Muscle layer of duodenum (tissue), 2 donors: Measurements from ENCODE around the gene PCDHAC2.

Source experiments
- H3K27ac ChIP-seq: one replicate; pipeline ENCODE4 v1.7.0; 2013; ENCODE audit warnings: mild to moderate bottlenecking, low read length
- H3K27me3 ChIP-seq: one replicate; pipeline ENCODE4 v1.7.0; 2013; ENCODE audit warnings: low read depth, mild to moderate bottlenecking, control low read depth, low read length
- H3K36me3 ChIP-seq, 2 donors: one replicate each; pipeline ENCODE4 v1.7.0; 2013; ENCODE audit warnings: low read length in 2 of 2, control low read depth in 1 of 2, mild to moderate bottlenecking in 1 of 2; ENCODE audit not compliant: insufficient read depth in 2 of 2, control insufficient read depth in 1 of 2
- H3K4me1 ChIP-seq, 2 donors: one replicate each; pipeline ENCODE4 v1.7.0; 2013; ENCODE audit warnings: low read length in 2 of 2, mild to moderate bottlenecking in 2 of 2, control low read depth in 1 of 2, moderate library complexity in 1 of 2; ENCODE audit not compliant: insufficient read depth in 2 of 2, control insufficient read depth in 1 of 2
- H3K4me3 ChIP-seq, 2 donors: one replicate each; pipeline ENCODE4 v1.7.0; 2013; ENCODE audit warnings: low read length in 2 of 2, low read depth in 1 of 2, mild to moderate bottlenecking in 1 of 2
- H3K9me3 ChIP-seq, 2 donors: one replicate each; pipeline ENCODE4 v1.7.0; 2013; ENCODE audit warnings: low read length in 2 of 2, control low read depth in 1 of 2, mild to moderate bottlenecking in 1 of 2; ENCODE audit not compliant: control insufficient read depth in 1 of 2
- donor health status: healthy.

The PCDHAC2 gene

GRCh38 chr5:140966293-140967225 is at the start of gene PCDHAC2:
Gene PCDHAC2 (plus strand): TSS chr5:140966476. CDS start chr5:140966767, 291 bp downstream.
- H3K9me3 ChIP-seq, result no peaks in the 10 kb centered on the region
- H3K27ac ChIP-seq, result no peak within 1 kb of the TSS
- H3K27me3 ChIP-seq, result peaks cover 5% of the 10 kb centered on the region
- H3K4me3 ChIP-seq, result peak within 1 kb of the TSS; percentile 69 to 84
- H3K36me3 ChIP-seq, result no peaks in the 10 kb centered on the region
- peaks cover 0 to 9% of the 10 kb centered on the region in 2 donors for H3K4me1 ChIP-seq

GRCh38 chr5:140923601-140924000 is 42.7 kb upstream of the PCDHAC2 start:
- Histone ChIP-seq H3K27me3 (no peaks in the 10 kb centered on the region), H3K36me3 (no peaks in the 10 kb centered on the region), H3K9me3 (no peaks in the 10 kb centered on the region), H3K4me1 (peaks cover 0 to 19% of the 10 kb centered on the region in 2 donors), H3K27ac (no peak overlapping the region), H3K4me3 (no peak overlapping the region)

GRCh38 chr5:140925806-140926442 is 40.4 kb upstream of the PCDHAC2 start, which contains the start of gene PCDHAC1:
Gene PCDHAC1 (plus strand): TSS chr5:140926299. CDS start chr5:140926893, 594 bp downstream.
- H3K27ac ChIP-seq, result no peak within 1 kb of the TSS
- no peaks in the 10 kb centered on the region for H3K9me3 ChIP-seq
- H3K36me3 ChIP-seq, result no peaks in the 10 kb centered on the region
- peak within 1 kb of the TSS; percentile 64 to 70 for H3K4me3 ChIP-seq
- no peaks in the 10 kb centered on the region for H3K27me3 ChIP-seq
- H3K4me1 ChIP-seq, result peaks cover 0 to 19% of the 10 kb centered on the region in 2 donors

- Histone ChIP-seq H3K9me3 (no peaks in the 10 kb centered on the region), H3K27ac (no peak overlapping the region), H3K36me3 (no peaks in the 10 kb centered on the region), H3K4me1 (peaks cover 0 to 19% of the 10 kb centered on the region in 2 donors), H3K4me3 (peak overlapping the region; percentile 64 to 70), H3K27me3 (no peaks in the 10 kb centered on the region)
Observed at GRCh38 chr5:140926443-140927227, 39.6 kb upstream of the PCDHAC2 start.

GRCh38 chr5:140927228-140927573 is 39.1 kb upstream of the PCDHAC2 start:
- Histone ChIP-seq H3K27ac (no peak overlapping the region), H3K36me3 (no peaks in the 10 kb centered on the region), H3K4me1 (peaks cover 0 to 19% of the 10 kb centered on the region in 2 donors), H3K9me3 (no peaks in the 10 kb centered on the region), H3K4me3 (peak overlapping the region; percentile 64 to 70), H3K27me3 (no peaks in the 10 kb centered on the region)

- Histone ChIP-seq H3K9me3 (no peaks in the 10 kb centered on the region), H3K36me3 (no peaks in the 10 kb centered on the region), H3K4me1 (no peaks in the 10 kb centered on the region), H3K27me3 (no peaks in the 10 kb centered on the region), H3K27ac (no peak overlapping the region), H3K4me3 (no peak overlapping the region)
Observed at GRCh38 chr5:140934964-140935606, 31.2 kb upstream of the PCDHAC2 start.

GRCh38 chr5:140946578-140946977 is 19.7 kb upstream of the PCDHAC2 start:
- Histone ChIP-seq H3K4me1 (no peaks in the 10 kb centered on the region), H3K4me3 (no peak overlapping the region), H3K27me3 (no peaks in the 10 kb centered on the region), H3K36me3 (no peaks in the 10 kb centered on the region), H3K9me3 (peaks cover 0 to 9% of the 10 kb centered on the region in 2 donors), H3K27ac (no peak overlapping the region)

- no peaks in the 10 kb centered on the region for H3K36me3 ChIP-seq
- no peak overlapping the region for H3K27ac ChIP-seq
- no peaks in the 10 kb centered on the region for H3K27me3 ChIP-seq
- H3K9me3 ChIP-seq, result no peaks in the 10 kb centered on the region
- no peak overlapping the region for H3K4me3 ChIP-seq
- H3K4me1 ChIP-seq, result no peaks in the 10 kb centered on the region
Observed at GRCh38 chr5:140951636-140952035, 14.6 kb upstream of the PCDHAC2 start.

GRCh38 chr5:140953234-140953633 is 13.0 kb upstream of the PCDHAC2 start:
- H3K9me3 ChIP-seq, result no peaks in the 10 kb centered on the region
- no peaks in the 10 kb centered on the region for H3K36me3 ChIP-seq
- H3K27ac ChIP-seq, result no peak overlapping the region
- no peaks in the 10 kb centered on the region for H3K27me3 ChIP-seq
- H3K4me1 ChIP-seq, result no peaks in the 10 kb centered on the region
- no peak overlapping the region for H3K4me3 ChIP-seq

GRCh38 chr5:140962190-140962589 is 4.1 kb upstream of the PCDHAC2 start:
- peaks cover 0 to 8% of the 10 kb centered on the region in 2 donors for H3K4me1 ChIP-seq
- no peaks in the 10 kb centered on the region for H3K36me3 ChIP-seq
- no peak overlapping the region for H3K27ac ChIP-seq
- no peaks in the 10 kb centered on the region for H3K9me3 ChIP-seq
- no peak overlapping the region for H3K4me3 ChIP-seq
- H3K27me3 ChIP-seq, result peaks cover 5% of the 10 kb centered on the region
